K562 (cell line): ENCODE data around the gene FAM234A. TPM values are rescaled to one million over a fixed set of nuclear protein-coding genes. Genes with fewer than 3 reads are reported as not detected.
A peak's percentile ranks its signal among the peaks of the same experiment; 100 is the strongest.

ENCODE experiments used
- ATAC-seq: fragments of 200-7000 bp; cut with Tn5 transposase; 3 replicates; pipeline ENCODE4 v1.9.1; 2020; ENCODE audit warnings: moderate library complexity
- BruUV-seq: library from RNA; stranded (reverse); fragments of 400-500 nt; replicated peaks from 2 replicates; lab custom pipeline; 2021; lab: Mats Ljungman, UMichigan
- CTCF ChIA-PET: fragments of 300-600 bp; formaldehyde crosslinking; extraction: SDS; loops from one replicate; lab custom pipeline; 2021; ENCODE audit warnings: low intra/inter-chr PET ratio; lab: Yijun Ruan, JAX
- POLR2A ChIA-PET: fragments of 300-600, 350-650 bp; sonication (Branson Sonifier 250); formaldehyde crosslinking; extraction: SDS; loops from one replicate; lab custom pipeline; 2021; ENCODE audit warnings: antibody characterized with exemption, inconsistent platforms; lab: Yijun Ruan, JAX
- DNase-seq, 4 experiments: peaks; one replicate each; pipeline versions ENCODE4 v3.0.0 to v3.0.0-alpha.2; 2011 to 2018; ENCODE audit warnings: low spot score in 3 of 4, mixed read lengths in 3 of 4; ENCODE audit errors: extremely low read depth in 1 of 4
- FAIRE-seq: peaks from 2 replicates; lab custom pipeline; 2011; peaks lifted over from hg19 to GRCh38; lab: Jason Lieb, UNC
- H2AFZ ChIP-seq: 2 replicates; pipeline ENCODE4 v1.6.0; 2011; ENCODE audit warnings: low read depth, low read length, control low read depth, inconsistent platforms
- H3K27ac ChIP-seq: fragments of 200-600 bp; 3 replicates; pipeline ENCODE4 v1.8.0; 2011; ENCODE audit warnings: low read depth, mild to moderate bottlenecking, control low read depth, inconsistent platforms, low read length, moderate library complexity, mixed read lengths; ENCODE audit errors: extremely low read depth
- H3K27me3 ChIP-seq, 2 experiments: fragments of 300-600 bp in 1 of 2; 2 replicates in 1 of 2; 3 replicates in 1 of 2; pipeline versions ENCODE4 v1.6.0 to v1.8.0; 2011; ENCODE audit warnings: inconsistent platforms in 2 of 2, low read length in 2 of 2, mild to moderate bottlenecking in 1 of 2, mixed read lengths in 1 of 2, moderate library complexity in 1 of 2; ENCODE audit not compliant: control insufficient read depth in 2 of 2, insufficient read depth in 2 of 2
- H3K36me3 ChIP-seq: fragments of 300-600 bp; 3 replicates; pipeline ENCODE4 v1.8.0; 2011; ENCODE audit warnings: mild to moderate bottlenecking, low read length, inconsistent platforms; ENCODE audit not compliant: control insufficient read depth, insufficient read depth
- H3K4me1 ChIP-seq, 2 experiments: fragments of 200-600 bp in 1 of 2; replicated peaks in 1 of 2; 2 replicates in 1 of 2; 3 replicates in 1 of 2; pipeline versions ENCODE4 v1.5.1 to v1.8.0; 2011; ENCODE audit warnings: inconsistent platforms in 2 of 2, low read length in 2 of 2, mild to moderate bottlenecking in 1 of 2, mixed read lengths in 1 of 2, moderate library complexity in 1 of 2; ENCODE audit not compliant: control insufficient read depth in 2 of 2, insufficient read depth in 2 of 2
- H3K4me2 ChIP-seq: 2 replicates; pipeline ENCODE4 v1.6.1; 2011; ENCODE audit warnings: low read length, control low read depth, inconsistent platforms, mixed read lengths; ENCODE audit not compliant: insufficient read depth
- H3K4me3 ChIP-seq: fragments of 200-600 bp; sonication (generic), shearing (Covaris generic); 2 replicates; pipeline ENCODE4 v1.5.1; 2016; ENCODE audit warnings: control low read depth, inconsistent platforms
- H3K79me2 ChIP-seq: fragments of 200-600 bp; 3 replicates; pipeline ENCODE4 v1.8.0; 2011; ENCODE audit warnings: low read length, inconsistent platforms; ENCODE audit not compliant: control insufficient read depth, insufficient read depth
- H3K9ac ChIP-seq, 2 experiments: 2 replicates each; pipeline versions ENCODE4 v1.6.0 to v1.6.1; 2011; ENCODE audit warnings: low read depth in 2 of 2, low read length in 2 of 2, control low read depth in 1 of 2, inconsistent platforms in 1 of 2, mild to moderate bottlenecking in 1 of 2, mixed read lengths in 1 of 2; ENCODE audit not compliant: insufficient read depth in 1 of 2
- H3K9me1 ChIP-seq: one replicate; pipeline ENCODE4 v1.6.0; 2011; ENCODE audit warnings: inconsistent platforms, mild to moderate bottlenecking, low read length, moderate library complexity; ENCODE audit not compliant: control insufficient read depth, insufficient read depth
- H3K9me3 ChIP-seq: replicated peaks from 2 replicates; pipeline ENCODE4 v1.5.1; 2011; ENCODE audit warnings: low read depth, low read length, inconsistent platforms; ENCODE audit not compliant: control insufficient read depth, insufficient read depth
- H4K20me1 ChIP-seq: replicated peaks from 2 replicates; pipeline ENCODE4 v1.6.1; 2011; ENCODE audit warnings: low read length, inconsistent platforms, mixed read lengths; ENCODE audit not compliant: control insufficient read depth, insufficient read depth
- MTA1 ChIP-seq: fragments of 450-650 bp; IDR thresholded peaks from 2 replicates; pipeline ENCODE4 v1.6.1; 2017; ENCODE audit warnings: borderline replicate concordance
- NFIC ChIP-seq: fragments of 450-650 bp; IDR thresholded peaks from 2 replicates; pipeline ENCODE4 v1.6.1; 2017; ENCODE audit warnings: mild to moderate bottlenecking, inconsistent platforms
- POLR2G ChIP-seq: fragments of 200-400 bp; formaldehyde crosslinking; IDR thresholded peaks from 2 replicates; pipeline ENCODE4 v1.6.1; 2017; ENCODE audit warnings: low read depth, mild to moderate bottlenecking, antibody characterized with exemption, low read length, moderate library complexity
- TFAP4 ChIP-seq: sonication (generic); formaldehyde crosslinking; IDR thresholded peaks from 2 replicates; pipeline ENCODE4 v1.8.0; 2022; ENCODE audit warnings: missing genetic modification reagents, mild to moderate bottlenecking, moderate library complexity, borderline replicate concordance
- WGBS: fragments of 100-300 bp; shearing (Covaris generic); methylation state at CpG from one replicate; pipeline ENCODE4 v1.1.6; 2016; ENCODE audit warnings: low coverage, mixed read lengths; ENCODE audit not compliant: insufficient coverage; ENCODE audit errors: missing lambda C conversion rate; 5-methylcytosine and 5-hydroxymethylcytosine counted together
- in situ Hi-C: fragments of 300-500 bp; cut with MboI; formaldehyde crosslinking; loops from 4 replicates; pipeline ENCODE4 v1.15.0; 2018; ENCODE audit warnings: inconsistent platforms, mixed read lengths
- intact Hi-C: fragments of 100-400 bp; cut with micrococcal nuclease; formaldehyde crosslinking; loops from 2 replicates; pipeline ENCODE4 v1.14.2; 2022
- polyA plus RNA-seq, 8 experiments: library from polyadenylated mRNA; depleted of rRNA in 4 of 8; stranded (reverse) in 5 of 8; unstranded in 3 of 8; fragments of >200 nt; fragmentation: Nextera tagmentation in 2 of 8; fragmentation: Illumina TruSeq in 1 of 8; extraction: Ambion mirVana in 2 of 8; extraction: Trizol in 1 of 8; gene quantifications; 2 replicates each; pipeline versions ENCODE4 v1.2.1 to v1.2.3, GENCODE V29; 2011 to 2014; ENCODE audit warnings: inconsistent platforms in 1 of 8, missing spikeins in 1 of 8
- total RNA-seq, 7 experiments: library from RNA; depleted of rRNA in 6 of 7; stranded (reverse); fragments of >200 nt in 6 of 7; fragmentation: Illumina TruSeq in 2 of 7; extraction: Trizol in 2 of 7; gene quantifications; 2 replicates each; pipeline versions ENCODE4 v1.2.1 to v1.2.3, GENCODE V29; 2011 to 2021; ENCODE audit warnings: low replicate concordance in 1 of 7

FAM234A gene
- total and polyA plus RNA-seq, 9 of the 15 experiments (the other 6 are each of a cell fraction or from before 2014, with no cell fraction given): 1.0 to 47.9 (median 15.0) TPM

- DNase-seq: no peak
- in situ Hi-C loops (no loop called here), intact Hi-C loops (no loop called here)
- 0 out of 2 replicates have a peak overlapping the region, but pooled peaks have one; percentile 24 for H2AFZ ChIP-seq
- FAIRE-seq: no peak
- peaks cover 3% of the 10 kb centered on the region; the same call in 1 of the 2 replicates for H4K20me1 ChIP-seq
- H3K4me2 ChIP-seq: no peak overlapping the region; the same call in 1 of the 2 replicates
- no peak overlapping the region for H3K4me3 ChIP-seq
- H3K9ac ChIP-seq: peak overlapping the region in 1 of 2 experiments; percentile 76; a peak in 2 of 4 replicates
- POLR2A ChIA-PET: interaction anchor here (1.0 to 1.1 kb wide), 2 partner anchors 8 to 9 kb away, joined by 3 to 5 read pairs; no protein-coding TSS in a partner anchor
- CTCF ChIA-PET: no interaction called here
- no TSS peak for BruUV-seq
- no peak overlapping the region for H3K27ac ChIP-seq
- H3K4me1 ChIP-seq: peaks cover 0 to 73% of the 10 kb centered on the region in 2 experiments; a peak in 2 of 5 replicates
- no peak for ATAC-seq
- TF ChIP-seq MTA1: no peak
- 0 out of 2 replicates have a peak, but pooled peaks have one; percentile 7 for TF ChIP-seq NFIC
- TF ChIP-seq POLR2G: peak; percentile 54
- TF ChIP-seq TFAP4: peak; percentile 12; the same call in 1 of the 2 replicates
- H3K9me1 ChIP-seq: no peaks in the 10 kb centered on the region
- H3K9me3 ChIP-seq: no peaks in the 10 kb centered on the region
- no peaks in the 10 kb centered on the region; a peak in 1 of 5 replicates for H3K27me3 ChIP-seq
- WGBS: 23% methylated on average over 39 of the region's 40 CpGs
- peaks cover 4% of the 10 kb centered on the region; the same call in 1 of the 3 replicates for H3K36me3 ChIP-seq
- H3K79me2 ChIP-seq: no peaks in the 10 kb centered on the region
These were observed 33.8 kb downstream of the FAM234A start for GRCh38 chr16:268141-269053.
